Stimulated activated CD4-positive, alpha-beta T cell treated with anti-CD3 and anti-CD28 coated beads, Interleukin-4, amount 100 ng/mL, for 4 hours (primary cell): Measurements from ENCODE around the gene TBX19.
A peak's percentile ranks its signal among the peaks of the same experiment; 100 is the strongest.
"Not testable (repeated sequence)": the region's sequence is repeated elsewhere in the genome, so short reads cannot be mapped to it uniquely, and the experiment has no call there.

ENCODE experiments used
- DNase-seq, 2 experiments: peaks; one replicate each; pipeline ENCODE4 v3.0.0-alpha.2; 2020

Gene TBX19

DNA sequence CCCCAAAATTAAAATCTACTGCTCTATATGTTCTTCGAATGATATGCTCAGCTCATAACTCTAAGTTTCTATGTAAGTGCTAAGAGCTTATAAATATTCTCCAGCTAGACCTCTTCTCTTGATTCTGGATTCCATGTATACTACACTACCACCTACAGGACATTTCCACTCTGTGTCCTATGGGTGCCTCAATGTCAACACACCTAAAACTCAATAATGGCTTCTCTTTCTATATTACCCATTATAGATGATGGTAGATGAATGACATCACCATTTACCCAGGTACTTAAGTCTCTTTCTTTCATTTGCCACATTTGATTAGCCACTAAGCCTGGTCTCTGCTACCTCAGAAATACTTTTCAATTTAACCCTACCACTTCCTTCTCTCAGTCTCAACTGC lies 41.3 kb downstream of the TBX19 start:
- DNase-seq: no peak

DNA sequence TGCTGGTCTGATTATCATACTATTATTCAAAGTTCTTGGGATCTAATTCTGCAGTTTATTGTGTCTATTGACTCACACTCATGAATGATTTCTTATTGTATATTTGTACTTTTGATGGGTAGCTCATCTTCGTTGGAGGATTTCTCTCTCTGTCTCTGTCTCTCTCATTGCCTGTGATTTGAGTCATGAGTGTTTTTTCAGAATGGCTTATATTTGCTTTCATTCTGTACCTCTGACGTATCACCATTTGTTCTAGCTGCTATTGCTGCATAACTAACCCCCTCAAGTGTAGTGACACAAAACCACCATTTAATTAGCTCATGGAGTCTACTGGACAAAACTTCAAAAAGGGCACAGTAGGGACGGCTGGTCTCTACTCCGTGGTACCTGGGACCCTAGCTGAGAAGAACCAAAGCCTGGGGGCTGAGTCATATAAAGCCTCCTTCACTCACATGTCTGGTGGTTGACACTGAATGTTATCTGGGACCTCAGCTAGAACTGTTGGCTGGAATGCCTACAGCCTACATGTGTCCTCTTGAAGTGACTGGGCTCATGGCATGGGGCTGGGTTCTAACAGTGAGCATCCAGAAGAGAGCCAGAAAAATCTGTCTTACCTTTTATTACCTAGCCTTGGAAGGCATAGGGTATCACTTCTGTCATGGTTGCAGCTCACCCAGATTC lies 44.2 kb downstream of the TBX19 start:
- no peak for DNase-seq

DNA sequence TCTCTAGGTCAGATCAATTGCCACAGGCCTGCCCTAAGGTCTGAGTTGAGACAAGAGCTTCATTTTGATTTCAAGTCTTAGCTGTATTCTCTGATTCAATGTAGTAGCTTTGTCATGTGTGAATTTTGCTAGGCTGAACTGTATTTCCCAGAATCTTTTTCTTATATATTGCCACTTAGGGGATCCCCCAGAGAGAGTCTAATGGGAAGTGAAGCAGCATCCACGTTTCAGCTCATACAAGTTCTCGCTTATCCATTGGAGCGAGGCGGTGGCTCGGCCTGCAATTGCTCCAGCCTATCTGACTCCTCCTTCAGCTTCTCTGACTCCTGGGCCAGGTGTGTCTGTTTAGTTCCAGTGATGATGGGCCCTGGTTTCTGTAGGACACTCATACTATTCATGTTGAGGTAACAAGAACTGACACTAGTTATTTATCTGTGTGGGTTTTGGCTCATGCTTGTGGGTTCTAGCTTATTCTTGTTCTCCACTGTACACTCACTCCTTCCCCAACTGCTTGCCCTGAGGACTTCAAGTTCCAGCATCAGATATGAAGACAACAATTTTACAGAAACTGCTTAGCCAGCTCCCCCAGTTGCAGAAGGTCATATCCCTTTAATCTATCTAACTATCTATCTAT lies 48.2 kb downstream of the TBX19 start:
- no peak for DNase-seq

DNA sequence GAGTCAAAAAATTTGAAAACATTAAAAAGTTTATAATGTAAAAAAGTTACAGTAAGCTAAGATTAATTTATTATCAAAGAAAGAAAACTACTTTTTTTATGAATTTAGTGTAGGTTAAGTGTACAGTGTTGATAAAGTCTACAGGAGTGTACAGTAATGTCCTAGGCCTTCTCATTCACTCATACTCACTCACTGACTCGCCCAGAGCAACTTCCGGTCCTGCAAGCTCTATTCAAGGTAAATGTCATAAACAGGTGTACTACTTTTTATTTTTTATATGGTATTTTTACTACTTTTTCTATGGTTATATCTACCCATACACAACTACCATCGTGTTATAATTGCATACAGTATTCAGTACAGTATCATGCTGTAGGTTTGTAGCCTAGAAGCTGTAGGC lies 49.6 kb downstream of the TBX19 start:
- DNase-seq: no peak

DNA sequence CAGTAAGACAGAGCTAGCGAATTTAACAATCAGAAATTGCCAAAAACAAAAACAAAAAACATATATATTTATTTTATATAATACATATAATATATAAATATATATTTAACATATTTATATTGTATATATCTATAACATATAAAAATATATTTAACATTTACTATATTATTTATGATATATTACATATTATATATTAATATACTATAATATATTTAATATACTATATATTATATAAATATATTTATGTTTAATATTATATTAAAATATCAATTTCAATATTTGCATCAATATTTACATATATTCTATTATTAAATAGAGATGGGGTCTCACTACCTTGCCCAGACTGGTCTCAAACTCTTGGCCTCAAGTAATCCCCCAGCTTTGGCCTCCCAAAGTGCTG lies 50.9 kb downstream of the TBX19 start:
- DNase-seq: no peak

DNA sequence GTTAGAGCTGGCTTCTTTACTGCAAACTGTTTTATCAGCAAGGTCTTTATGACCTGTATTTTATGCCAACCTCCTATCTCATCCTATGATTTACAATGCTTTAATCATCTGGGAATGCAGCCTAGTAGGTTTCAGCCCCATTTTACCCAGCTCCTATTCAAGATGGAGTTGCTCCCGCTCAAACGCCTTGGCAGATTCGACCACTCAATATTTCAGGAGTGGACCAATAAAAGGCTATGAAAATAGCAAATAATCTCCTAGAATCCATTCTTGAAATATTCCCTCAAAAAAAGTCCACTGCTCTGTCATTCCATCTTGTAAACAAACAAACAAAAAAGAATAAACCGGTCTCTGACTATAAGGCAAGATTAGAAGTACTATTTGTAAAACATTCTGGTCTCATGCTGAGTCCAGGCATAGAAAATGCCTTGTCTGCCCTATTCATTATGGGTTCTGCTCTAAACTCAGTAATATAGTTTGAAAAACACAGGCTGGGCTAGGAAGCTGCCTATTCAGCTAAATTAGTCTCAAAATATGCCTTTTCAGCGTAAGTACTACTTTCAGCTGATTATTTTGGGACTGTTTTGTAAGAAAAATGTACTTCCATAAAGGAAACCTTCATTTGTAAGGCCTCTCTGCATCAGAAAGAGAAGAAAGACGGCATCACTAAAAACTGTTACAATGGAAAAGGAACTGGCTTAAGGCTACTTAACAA lies 53.0 kb downstream of the TBX19 start:
- DNase-seq: no peak

DNA sequence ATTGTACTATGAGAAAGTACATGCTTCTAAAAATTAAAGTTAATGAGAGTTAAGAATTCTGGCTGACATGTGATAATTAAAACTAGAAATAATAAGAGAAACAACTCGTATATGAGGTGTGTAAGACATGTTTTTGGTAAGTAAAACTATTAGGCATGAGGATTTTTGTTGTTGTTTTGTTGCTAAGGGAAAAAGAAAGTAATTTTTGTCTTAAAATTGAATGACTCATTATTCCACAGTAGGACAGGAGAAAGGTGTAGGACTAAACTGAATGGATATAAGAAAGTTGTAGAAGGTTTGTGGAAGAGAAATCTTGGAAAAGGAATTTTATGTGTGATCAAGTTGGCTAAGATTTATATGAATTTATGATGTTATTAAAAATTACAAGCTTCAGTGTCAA lies 54.8 kb downstream of the TBX19 start:
- DNase-seq: no peak

DNA sequence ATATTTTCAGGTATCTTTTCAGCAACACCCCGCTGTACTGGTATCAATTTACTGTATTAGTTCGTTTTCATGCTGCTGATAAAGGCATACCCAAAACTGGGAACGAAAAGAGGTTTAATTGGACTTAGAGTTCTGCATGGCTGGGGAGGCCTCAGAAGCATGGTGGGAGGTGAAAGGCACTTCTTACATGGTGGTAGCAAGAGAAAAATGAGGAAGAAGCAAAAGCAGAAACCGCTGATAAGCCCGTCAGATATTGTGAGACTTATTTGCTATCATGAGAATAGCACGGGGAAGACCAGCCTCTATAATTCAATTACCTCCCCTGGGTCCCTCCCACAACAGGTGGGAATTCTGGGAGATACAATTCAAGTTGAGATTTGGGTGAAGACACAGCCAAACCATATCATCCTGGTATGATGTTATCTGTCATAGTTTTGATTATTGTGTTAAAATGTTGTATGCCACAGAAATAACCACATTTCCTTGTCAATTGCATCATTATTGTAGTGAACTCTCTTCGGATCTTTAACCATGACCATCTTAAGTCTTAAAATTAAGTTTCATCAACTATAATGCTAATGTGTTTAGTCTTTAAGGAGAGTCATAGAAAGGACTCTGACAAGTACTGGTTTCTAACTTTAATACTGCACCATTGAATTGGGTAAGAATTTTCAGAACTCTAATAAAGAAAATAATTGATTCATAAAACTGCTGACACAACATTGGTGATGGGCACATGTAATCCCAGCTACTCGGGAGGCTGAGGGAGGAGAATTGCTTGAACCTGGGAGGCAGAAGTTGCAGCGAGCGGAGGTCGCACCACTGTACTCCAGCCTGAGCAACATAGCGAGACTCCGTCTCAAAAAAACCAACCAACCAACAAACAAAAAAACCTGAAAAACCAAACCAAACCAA lies 58.2 kb downstream of the TBX19 start:
- DNase-seq: no peak

DNA sequence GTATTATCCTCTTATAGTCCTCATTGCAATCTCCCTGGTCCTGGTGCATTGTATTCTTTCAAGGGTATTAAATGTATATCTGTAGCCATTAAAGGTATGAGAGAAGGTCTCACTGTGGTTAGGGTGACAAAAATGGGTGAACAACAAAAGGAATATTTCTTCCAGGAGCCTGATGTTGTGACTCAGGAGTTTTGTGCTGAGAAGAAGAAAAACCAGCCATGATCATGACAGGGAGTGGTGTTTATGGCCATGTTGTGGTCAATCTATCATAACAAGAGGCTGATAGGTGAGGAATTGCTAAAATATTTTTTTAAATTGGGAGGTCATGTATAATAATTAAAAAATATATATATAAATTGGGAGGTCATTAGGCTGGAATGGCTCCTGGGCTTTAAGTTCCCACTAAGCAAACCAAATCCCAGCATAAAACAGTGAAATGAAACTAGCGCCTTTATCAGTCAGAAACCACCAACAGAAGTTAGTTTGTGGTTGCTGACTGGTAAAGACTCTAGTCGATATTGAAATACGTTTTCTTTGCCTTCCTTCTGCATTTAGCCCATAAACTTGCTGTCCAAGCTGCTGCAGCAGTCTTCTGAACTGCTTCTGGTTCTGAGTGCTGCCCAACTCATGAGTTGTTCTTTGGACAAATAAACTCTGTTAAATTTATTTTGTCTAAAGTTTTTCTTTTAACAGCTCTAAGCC lies 60.3 kb downstream of the TBX19 start:
- no peak for DNase-seq

DNA sequence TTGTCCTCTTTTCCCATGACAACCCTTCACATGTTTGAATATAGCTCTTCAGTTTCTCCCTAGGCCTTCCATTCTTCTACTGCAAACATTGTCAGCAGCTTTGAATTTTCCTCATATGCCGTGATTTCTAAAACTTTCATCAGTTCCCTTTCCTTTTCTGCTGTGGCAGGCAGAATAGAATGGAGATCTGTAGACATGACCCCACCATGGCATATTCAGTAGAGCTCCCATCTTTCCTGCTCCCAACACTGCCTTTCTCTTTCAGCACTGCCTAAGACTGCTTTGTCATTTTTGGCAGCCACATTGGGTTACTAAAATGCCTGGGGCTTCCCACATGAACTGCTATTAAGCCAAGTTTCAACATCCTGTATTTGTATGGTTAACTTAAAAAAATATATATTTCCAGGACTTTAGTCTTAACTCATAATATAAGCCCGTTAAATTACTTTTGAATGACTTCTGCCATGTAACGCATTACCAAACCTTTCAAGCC lies 60.9 kb downstream of the TBX19 start:
- DNase-seq: no peak

DNA sequence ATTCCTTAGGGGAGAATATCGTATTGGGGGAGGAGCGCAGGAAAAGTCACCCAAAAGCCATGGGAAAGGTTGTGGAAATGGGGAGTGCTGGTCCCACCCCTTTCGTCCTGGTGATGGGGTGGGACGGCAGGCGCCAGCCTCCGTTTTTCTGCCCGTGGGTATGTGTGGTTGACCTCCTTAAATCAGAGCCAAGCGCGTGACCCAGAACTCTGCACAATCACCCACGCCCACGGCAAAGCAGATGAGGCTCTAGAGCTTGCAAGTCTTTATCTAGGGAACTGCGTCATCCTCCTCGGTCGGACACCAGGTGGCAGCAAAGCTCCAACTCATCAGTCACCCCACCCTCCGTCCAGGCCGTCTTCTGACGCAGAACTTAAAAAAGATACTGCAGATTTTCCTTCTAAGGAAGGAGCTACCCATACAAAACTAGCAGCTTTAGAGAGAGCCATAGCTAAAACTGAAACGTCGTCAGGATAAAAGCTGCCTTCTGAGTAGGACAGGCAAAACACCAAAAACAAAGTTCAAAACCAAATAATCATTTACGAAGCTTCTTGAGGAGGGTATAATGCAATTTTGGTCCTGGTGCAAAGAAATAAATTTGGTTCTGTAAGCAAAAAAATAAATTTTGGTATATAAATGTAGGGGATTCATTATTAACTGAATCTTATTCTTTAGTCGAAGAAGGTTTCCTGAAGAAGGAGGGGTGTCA lies 62.0 kb downstream of the TBX19 start:
- DNase-seq: peak; percentile 84 to 91

DNA sequence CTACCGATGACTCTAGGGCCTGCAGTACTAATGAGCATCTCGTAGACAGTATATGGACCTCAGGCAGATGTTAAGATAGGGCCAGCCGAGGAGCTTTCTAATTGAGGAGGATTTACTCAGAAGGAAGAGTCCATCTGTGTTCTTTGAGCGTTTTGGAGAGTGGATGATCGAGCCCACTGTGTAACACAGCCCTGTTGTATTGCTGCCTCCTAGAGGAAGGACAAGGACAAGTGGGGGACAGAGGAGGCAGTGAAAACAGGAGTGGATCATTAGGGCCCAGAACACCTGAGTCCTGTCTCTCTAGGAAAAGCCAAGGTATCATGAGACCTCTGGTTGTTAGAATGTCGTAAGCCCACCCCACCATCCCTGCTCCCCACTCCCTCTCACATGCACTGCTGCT lies 62.9 kb downstream of the TBX19 start:
- no peak for DNase-seq

DNA sequence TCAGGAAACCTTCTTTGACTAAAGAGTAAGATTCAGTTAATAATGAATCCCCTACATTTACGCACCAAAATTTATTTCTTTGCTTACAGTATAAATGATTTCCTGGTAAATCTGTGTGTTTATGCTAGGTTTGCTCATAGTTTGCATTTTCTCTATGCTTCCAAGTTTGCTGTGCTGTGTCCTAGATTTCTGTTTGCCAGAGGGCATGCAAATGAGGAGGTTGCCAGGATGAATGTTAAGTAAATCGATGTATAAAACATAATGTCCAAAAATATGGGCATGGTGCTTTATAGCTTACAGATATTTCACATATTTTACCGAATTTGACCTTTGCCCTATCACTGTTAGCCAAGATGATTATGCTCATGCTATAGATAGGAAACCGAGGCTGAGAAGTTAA lies 63.8 kb downstream of the TBX19 start:
- DNase-seq: no peak

DNA sequence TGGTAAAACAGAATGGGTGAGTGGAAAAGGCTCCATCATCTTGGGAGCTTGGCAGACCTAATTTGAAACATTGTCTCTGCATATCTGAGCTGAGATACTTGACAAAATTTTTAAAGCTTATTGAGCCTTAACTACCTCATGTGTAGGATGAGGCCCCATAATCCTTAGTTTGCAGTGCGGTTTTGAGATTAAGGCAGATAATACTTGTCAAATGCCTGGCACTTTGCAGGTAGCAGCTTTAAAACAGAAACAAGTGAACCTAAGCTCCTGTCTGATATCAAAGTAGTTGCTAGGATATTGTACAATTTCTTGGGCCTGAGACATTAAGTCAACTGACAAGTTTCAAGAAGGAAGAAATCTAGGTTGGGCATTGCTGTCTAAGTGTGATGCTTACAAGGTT lies 65.3 kb downstream of the TBX19 start:
- DNase-seq: no peak

DNA sequence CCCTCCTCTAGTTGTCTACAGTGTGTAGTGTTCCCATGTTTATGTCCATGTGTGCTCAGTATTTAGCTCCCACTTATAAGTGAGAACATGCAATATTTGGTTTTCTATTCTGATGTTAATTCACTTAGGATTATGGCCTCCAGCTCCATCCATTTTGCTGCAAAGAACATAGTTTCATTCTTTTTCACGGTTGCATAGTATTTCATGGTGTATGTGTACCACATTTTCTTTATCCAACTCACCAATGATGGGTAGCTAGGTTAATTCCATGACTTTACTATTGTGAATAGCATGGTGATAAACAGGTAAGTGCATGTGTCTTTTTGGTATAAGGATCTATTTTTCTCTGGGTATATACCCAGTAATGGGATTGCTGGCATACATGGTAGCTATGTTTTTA lies 67.0 kb downstream of the TBX19 start:
- no peak for DNase-seq

DNA sequence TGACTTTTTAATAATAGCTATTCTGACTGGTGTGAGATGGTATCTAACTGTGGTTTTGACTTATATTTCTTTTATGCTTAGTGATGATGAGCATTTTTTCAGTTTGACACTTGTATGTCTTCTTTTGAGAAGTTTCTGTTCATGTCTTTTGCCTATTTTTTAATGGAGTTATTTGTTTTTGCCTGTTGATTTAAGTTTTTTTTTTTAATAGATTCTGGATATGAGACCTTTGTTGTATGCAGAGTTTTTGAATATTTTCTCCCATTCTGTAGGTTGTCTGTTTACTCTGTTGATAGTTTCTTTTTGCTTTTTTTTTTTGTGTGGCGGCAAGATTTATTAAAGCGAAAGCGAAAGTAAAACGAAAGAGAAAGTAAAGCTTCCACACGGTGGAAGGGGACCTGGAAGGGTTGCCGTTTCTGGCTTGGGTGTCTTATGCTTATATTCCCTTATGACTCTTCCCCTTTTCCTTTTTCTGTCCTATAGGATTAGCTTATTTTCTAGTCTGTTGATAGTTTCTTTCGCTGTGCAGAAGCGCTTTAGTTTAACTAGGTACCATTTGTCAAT lies 67.6 kb downstream of the TBX19 start:
- peak in 1 of 2 experiments; percentile 6 for DNase-seq

DNA sequence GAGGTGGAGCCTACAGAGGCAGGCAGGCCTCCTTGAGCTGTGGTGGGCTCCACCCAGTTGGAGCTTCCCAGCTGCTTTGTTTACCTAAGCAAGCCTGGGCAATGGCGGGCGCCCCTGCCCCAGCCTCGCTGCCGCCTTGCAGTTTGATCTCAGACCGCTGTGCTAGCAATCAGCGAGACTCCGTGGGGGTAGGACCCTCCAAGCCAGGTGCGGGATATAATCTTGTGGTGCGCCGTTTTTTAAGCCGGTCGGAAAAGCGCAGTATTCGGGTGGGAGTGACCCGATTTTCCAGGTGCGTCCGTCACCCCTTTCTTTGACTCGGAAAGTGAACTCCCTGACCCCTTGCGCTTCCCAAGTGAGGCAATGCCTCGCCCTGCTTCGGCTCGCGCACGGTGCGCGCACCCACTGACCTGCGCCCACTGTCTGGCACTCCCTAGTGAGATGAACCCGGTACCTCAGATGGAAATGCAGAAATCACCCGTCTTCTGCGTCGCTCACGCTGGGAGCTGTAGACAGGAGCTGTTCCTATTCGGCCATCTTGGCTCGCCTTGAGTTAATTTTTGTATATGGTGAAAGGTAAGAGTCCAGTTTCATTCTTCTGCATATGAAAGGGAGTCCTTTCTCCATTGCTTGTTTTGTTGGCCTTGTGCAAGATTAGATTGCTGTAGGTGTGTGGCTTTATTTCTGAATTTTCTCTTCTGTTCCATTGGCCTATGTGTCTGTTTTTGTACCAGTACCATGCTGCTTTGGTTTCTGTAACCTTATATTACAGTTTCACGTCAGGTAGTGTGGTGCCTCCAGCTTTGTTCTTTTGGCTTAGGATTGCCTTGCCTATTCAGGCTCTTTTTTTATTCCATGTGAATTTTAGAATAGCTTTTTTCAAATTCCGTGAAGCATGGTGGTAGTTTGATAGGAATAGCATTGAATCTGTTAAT lies 73.9 kb downstream of the TBX19 start:
- DNase-seq: not testable (repeated sequence)

DNA sequence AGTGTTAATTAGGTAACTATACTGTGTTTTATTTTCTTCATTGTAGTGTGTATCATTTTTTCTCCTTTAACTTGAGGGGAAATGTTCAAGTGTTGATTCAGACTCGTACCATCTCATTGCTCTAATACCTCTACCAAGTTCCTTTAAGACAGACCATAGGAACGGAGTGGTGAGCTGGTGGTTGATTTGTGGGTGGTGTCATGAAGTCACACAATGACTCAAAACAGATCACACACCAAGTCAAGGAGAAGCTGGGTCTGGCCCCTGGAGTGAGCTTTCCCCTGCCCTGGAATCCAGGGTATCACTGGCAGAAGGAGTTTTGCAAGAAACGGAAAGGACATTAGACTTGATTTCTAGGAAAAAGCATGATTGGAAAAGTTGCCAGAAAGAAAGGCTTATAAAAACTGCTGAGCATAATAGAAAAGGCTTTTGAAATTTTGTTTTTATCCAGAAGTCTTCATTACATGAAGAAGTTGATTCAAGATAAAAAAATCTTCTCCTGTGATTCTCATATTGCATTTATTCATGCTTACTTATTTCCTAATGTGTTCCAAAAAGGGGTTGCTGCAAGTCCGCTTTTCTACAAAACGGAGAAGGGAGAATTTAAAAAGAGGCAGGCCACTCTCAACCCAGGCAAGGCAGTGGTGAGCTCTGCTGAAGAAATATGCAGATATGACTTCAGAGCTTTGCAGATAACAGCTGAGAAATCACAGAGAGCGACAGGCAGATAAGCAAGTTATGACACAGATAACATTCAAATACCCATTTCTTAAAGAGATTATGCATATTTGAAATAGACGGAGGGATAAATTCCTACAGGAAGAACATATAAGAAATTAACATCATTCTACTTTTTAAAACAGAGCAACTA lies 79.7 kb downstream of the TBX19 start:
- DNase-seq: no peak

DNA sequence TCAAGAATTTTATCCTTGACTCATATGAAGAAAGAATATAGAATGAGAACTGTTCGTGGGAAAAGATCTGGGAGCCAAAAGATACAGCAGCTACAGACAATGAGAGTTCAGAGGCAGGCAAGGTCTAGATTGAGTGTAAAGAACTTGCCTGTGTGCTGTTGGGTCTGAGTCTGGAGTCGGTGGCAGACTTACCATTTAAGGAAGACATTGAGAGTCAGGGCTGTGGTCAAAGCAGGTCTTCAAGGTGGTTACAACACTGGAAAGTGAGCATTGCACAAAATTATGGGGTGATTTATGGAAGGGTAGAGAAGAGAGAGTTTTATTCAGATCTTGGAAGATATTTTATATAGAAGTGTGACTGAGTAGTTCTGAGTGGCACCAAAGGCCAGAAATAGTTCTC lies 80.6 kb downstream of the TBX19 start:
- DNase-seq: no peak
